ENCODE measurements around the gene TMEM259.
A peak's percentile ranks its signal among the peaks of the same experiment; 100 is the strongest.

Gene TMEM259

GRCh38 chr19:1055028-1055425 is 34.1 kb upstream of the TMEM259 start:
- DNase-seq: no peak

DNA sequence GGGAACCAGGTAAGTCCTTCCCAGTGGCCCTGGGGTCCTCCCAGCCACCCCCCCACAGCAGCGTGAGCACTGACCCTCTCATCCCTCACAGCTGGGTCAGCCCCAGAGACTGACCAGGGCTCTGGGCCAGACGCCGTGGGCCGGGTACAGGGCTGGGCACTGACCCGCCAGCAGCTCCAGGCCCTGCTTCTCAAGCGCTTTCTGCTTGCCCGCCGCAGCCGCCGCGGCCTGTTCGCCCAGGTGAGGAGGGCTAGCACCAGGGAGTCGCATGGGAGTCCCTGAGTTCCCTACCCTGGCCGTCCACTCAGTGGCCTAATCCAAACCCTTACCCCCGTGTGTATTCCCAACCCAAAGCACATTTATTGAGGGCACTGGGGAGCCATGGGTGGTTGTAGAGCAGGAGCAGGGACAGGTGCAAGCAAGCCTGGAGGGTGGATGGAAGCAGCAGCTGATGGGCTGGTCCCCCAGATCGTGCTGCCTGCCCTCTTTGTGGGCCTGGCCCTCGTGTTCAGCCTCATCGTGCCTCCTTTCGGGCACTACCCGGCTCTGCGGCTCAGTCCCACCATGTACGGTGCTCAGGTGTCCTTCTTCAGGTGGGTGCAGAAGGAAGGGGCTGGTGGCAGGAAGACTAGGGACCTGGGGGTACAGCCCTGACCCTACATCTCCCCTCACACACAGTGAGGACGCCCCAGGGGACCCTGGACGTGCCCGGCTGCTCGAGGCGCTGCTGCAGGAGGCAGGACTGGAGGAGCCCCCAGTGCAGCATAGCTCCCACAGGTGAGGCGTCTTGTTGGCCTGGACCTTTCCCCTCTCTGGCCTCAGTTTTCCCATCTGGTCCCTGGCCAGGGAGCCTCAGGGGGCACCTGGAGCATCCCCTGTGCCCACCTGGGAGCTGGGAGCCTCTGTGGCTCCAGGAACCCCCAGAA is 33.4 kb upstream of the TMEM259 start:
- no peak for DNase-seq

DNA sequence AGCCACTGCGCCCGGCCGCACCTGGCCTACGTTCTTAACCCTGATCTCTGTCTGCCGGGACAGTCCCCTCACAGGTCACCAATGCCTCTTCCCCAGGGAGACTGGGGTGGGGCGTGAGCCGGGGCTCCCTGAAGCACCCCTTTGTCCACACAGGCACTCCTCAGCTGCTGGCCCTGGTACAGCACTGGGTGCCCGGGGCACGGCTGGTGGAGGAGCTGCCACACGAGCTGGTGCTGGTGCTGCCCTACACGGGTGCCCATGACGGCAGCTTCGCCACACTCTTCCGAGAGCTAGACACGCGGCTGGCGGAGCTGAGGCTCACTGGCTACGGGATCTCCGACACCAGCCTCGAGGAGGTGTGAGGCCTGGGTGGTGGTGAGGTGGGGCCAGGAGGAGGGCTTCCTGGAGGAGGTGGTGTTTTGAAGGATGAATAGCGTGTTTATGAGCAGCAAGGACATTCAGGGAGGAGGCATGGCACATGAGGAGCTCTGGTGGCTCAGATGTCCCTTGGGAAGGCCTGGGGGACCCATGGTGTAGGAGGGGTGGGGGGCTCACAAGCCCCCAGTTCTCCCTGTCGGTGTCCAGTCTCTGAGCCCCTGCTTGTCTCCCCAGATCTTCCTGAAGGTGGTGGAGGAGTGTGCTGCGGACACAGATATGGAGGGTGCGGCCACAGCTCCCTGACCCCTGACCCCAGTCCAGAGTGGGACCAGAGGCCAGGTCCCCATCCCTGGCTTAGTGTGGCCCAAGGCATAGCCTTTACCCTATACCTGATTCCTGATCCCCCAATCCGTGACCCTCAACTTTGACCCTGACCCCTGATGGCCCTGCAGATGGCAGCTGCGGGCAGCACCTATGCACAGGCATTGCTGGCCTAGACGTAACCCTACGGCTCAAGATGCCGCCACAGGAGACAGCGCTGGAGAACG is 32.5 kb upstream of the TMEM259 start:
- DNase-seq: no peak

GRCh38 chr19:1052349-1052975 is 31.5 kb upstream of the TMEM259 start:
- no peak for DNase-seq

- DNase-seq: no peak
Observed at GRCh38 chr19:1051791-1052190, 30.9 kb upstream of the TMEM259 start.

GRCh38 chr19:1050989-1051788 is 30.3 kb upstream of the TMEM259 start:
- DNase-seq: no peak

- DNase-seq: no peak
Observed at GRCh38 chr19:1049800-1050199, 28.9 kb upstream of the TMEM259 start.

- DNase-seq: no peak
Observed at GRCh38 chr19:1049106-1049505, 28.2 kb upstream of the TMEM259 start.

DNA sequence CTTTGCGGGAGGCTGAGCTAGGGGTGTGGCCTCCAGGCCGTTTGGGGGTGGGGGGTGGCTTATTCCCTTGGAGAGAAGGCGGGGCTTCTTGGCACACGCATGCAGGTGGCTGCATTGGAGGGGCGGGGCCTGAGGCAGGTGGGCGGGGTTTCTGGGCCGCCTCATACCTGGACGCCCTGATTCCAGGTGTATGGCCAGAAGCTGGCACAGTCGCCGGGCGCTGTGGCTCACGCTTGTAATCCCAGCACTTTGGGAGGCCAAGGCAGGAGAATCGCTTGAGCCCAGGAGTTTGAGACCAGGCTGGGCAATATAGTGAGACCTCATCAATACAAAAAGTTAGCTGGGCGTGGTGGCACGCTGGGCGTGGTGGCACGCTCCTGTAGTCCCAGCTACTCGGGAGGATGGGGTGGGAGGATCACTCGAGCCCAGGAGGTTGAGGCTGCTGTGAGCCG is 26.8 kb upstream of the TMEM259 start:
- no peak for DNase-seq

DNA sequence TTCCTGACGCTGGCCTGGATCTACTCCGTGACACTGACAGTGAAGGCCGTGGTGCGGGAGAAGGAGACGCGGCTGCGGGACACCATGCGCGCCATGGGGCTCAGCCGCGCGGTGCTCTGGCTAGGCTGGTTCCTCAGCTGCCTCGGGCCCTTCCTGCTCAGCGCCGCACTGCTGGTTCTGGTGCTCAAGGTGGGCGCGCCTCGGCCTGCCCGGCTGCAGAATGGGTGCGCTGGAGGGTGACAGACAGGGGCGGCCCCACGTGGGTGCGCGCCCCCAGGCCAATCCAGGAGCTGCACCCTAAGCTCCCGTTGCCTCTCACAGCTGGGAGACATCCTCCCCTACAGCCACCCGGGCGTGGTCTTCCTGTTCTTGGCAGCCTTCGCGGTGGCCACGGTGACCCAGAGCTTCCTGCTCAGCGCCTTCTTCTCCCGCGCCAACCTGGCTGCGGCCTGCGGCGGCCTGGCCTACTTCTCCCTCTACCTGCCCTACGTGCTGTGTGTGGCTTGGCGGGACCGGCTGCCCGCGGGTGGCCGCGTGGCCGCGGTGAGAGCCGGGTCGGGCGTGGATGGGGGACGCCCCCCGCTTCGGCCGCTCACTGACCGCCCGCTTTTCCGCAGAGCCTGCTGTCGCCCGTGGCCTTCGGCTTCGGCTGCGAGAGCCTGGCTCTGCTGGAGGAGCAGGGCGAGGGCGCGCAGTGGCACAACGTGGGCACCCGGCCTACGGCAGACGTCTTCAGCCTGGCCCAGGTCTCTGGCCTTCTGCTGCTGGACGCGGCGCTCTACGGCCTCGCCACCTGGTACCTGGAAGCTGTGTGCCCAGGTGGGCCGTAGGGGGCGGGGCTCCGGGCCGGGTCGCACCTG is 26.1 kb upstream of the TMEM259 start:
- no peak for DNase-seq

- no peak for DNase-seq
Observed at GRCh38 chr19:1046117-1046626, 25.2 kb upstream of the TMEM259 start.

DNA sequence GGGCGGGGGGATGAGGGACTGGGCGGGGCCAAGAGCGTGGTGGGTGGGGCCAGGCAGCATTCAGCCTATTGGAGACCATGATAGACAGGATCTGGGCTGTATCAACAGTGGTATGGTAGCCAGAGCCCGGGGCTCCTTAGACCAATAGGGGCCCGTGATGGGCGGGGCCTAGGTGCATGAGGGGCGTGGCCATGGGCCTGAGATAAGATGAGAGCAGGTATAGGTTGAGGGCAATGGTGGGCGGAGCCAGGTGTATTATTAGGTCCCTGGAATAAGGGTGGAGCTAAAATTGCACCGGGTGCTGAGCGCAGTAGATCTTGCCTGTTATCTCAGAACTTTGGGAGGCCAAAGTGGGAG is 24.3 kb upstream of the TMEM259 start:
- peak; percentile 83 for DNase-seq

- DNase-seq: no peak
Observed at GRCh38 chr19:1042689-1043511, 22.0 kb upstream of the TMEM259 start.

DNA sequence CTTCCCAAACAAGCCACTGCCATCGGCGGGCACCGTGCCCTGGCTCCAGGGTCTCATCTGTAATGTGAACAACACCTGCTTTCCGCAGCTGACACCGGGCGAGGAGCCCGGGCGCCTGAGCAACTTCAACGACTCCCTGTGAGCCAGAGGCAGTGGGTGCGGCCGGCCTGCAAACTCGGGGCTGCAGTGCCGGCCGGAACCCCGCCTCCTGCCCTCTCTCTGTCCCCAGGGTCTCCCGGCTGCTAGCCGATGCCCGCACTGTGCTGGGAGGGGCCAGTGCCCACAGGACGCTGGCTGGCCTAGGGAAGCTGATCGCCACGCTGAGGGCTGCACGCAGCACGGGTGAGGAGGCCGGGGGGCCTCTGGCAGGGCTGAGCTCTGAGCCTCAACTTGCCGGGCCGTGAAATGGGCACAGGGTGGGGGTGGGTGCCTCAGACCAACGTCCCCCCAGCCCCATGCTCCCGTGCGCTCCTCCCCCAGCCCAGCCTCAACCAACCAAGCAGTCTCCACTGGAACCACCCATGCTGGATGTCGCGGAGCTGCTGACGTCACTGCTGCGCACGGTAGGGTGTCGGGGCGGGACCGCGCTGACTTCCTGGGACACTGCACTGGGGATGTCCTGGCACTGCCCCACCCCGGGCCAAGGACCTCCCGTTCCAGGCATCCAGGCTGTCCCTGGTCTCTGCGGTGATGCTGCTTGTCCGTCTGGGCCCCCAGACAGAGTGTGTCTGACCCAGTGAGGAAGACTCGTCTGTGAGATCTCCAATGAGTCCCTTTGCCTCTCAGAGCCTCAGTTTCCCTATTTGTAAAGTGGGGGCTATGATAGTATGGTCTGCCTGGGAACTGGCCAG is 21.1 kb upstream of the TMEM259 start:
- no peak for DNase-seq

DNA sequence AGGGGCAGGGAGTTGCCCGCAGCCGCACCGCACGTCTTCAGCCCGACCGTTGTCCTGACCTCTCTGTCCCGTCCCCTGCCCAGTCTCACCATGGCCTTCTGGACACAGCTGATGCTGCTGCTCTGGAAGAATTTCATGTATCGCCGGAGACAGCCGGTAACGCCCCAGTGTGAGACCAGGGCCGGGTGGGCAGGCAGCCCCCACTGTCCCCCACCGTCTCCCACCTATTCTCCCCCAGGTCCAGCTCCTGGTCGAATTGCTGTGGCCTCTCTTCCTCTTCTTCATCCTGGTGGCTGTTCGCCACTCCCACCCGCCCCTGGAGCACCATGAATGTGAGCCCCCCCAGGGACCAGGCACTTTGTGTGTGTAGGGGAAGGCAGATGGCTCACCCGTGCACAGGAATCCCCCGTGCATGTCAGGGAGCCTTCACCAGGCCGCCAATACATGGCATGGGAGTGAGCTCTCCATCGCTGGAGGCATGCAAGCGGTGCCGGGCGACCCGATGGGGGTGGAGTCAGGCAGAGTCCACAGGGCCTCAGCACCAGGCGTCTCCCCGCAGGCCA is 20.4 kb upstream of the TMEM259 start:
- DNase-seq: no peak

DNA sequence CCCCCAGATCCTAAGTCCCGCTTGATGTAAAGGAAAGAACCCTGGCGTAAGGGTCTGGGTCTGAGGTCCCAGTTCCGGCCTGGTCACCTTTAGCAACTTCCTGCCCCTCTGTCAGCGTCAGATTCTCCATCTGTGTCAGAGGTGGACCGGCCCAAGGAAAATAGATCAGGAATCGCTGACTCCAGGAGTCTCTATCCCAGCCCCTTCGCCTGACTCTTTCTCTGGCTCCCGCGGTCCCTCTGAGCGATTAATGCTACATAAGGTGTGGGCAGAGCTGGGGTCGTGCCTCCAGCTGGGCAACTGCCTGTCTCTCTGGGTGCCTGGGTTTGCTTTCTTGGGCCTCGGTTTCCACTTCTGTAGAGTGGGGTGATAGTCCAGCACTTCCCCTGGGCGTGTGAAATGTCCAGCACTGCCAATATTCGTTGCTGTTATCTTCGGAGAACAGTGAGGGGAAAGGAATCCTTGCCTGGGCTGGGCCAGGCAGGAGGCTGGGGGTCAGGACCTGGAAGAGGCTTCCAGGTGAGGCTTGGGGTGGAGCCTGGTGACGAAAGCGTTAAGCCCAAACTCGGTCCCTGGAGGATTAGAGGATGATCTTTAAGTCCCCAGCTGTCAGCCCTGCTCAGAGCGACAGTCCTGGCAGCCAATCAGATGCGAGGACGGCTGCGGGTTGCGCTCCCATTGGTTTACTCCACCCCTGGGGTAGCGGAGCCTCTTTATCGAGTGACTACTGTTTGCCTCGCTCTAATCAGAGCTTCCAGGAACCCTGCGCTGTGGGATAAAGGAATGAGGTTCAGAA is 19.8 kb upstream of the TMEM259 start:
- peak; percentile 92 to 94 for DNase-seq

DNA sequence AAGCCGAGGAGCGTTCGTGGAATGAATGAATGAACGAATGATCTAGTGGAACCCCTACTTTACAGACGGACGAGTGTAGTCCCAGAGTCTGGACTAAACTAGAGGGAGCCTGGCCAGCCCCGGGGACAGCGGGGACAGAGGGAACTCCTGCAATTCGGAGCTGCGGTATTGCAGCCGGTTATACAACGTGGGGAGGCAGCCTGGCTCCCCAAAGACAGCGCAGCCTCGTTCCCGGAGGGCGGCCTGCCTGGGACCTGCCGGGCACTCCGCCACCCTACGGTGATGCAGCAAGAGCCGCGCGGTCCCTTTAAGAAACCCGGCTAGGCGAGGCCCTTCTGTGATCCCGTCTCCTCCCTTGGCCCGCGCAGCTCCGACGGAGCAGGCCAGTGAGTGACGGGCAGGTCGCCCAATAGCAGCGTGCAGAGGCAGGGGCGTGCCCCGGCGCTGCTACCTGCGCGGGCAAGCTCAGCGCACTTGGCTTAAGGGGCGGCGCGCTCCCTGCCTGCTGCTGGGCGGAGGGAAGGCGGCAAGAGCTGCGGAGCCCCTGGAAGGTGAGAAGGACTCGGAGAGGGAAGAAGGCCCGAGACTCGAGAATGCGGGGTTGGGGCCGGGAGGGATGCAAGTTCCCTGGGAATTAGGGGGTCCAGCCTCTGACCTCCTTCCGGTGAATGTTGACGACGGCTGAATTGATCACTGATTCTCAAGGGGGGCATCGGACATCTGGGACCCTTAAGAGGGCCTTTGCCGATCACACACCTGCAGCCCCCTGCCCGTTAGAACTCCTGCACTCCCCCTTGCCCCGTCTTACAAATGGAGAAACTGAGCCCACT is 18.9 kb upstream of the TMEM259 start, which contains the start of gene ABCA7:
TSS of gene ABCA7 (plus strand) at position 462 of the 830 bp plus-strand sequence. CDS start 1,255 bp downstream, outside the sequence.
- DNase-seq: peak; percentile 98 to 99

Measured in CD4-positive, alpha-beta T cell treated with Interferon alpha-2 for 1 hour (primary cell).